A172 (cell line): ENCODE measurements around the gene IL19. TPM values are rescaled to one million over a fixed set of nuclear protein-coding genes. Genes with fewer than 3 reads are reported as not detected.
"Not testable (repeated sequence)": the region's sequence is repeated elsewhere in the genome, so short reads cannot be mapped to it uniquely, and the experiment has no call there.

Experiments
- DNase-seq: peaks from one replicate; pipeline ENCODE4 v3.0.0-alpha.2; 2015; ENCODE audit warnings: low spot score
- total RNA-seq: library from RNA; depleted of rRNA; stranded (reverse); fragments of >200 nt; shearing (Covaris generic); gene quantifications from 2 replicates; pipeline ENCODE4 v1.2.3, GENCODE V29; 2014

The IL19 gene
- total RNA-seq, 1 experiment from 2014 or later, result not detected

DNA sequence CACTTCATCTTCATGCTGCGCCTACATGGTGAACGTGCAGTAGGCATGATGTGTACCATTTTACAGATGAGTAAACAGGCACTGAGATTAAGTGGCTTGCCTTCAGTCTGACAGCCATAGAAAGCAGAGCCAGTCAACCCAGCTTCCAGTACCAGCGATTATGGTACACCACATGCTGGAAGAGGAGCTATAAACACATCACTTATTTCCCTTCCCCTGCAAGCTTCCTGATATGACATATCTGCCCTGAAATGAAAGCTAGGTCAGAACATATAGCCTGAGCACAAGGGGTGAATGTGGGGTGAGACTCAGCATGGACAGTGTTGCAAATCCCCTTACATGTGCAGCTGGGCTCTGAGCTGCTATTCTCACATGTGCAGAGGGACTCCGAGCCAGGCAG, 61.1 kb downstream of the IL19 start:
- no peak for DNase-seq

DNA sequence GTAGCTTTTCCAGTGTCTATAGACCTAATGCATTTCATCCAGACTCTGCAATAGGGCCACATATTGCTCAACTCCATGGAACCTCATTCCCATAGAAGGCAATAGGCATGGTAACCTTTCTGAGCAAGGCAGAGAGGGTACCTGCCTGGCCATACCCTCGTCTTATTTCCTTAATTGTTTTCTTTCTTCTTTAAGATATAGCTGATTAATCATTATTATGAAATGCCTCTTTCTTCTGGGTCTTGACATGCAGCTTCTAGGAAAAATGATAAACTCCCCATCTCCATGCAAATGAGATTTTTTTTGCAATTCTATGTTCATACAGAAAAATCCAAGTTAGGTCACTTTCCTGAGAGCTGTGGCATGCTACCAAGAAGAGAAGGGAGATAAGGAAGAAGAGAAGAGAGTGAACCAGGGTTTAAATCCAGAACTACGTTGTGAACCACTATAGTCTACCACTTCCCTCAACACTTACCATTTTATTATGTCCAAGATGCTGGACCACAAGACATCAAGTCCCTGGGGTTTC, 61.8 kb downstream of the IL19 start:
- no peak for DNase-seq

DNA sequence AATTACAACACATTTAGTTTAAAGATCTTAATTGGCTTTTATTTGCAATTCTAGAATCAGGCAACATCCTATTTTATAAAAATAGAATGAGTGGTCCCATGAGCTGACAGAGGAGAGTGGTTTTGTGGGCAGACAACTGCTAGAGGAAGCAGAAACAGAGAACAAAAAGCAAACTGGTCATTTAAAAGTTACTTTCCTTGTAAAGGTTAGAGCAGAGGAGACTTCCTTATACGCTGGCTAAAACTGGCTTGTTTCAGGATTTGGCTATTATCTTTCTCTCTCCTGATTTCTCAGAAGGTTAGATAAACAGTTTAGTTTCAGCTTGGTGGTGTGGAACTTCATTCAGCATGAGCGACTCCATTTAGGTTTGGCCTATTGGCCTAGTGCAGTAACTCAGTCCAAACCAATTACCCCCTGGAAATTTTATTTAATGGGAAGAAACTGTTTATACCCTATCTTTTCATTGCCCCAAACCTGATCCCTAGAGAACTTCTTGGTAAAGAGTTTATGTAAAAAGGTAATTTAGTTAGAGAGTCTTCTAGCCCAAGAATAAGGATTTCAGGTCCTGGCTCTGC, 62.6 kb downstream of the IL19 start:
- no peak for DNase-seq

DNA sequence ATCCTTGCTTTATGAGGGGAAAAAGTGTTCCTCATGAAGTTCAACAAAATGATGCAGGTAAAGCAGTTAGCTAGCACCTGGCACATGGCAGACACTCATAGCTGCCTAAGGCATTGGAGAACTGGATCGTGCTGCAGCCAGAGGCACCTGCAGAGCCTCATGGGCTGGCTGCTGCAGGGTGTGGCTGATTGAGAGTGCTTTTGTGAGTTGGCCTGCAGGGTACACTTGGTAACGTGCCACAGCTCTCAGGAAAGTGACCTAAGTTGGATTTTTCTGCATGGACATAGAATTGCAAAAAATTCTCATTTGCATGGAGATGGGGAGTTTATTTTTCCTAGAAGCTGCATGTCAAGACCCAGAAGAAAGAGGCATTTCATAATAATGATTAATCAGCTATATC, 63.2 kb downstream of the IL19 start:
- no peak for DNase-seq

DNA sequence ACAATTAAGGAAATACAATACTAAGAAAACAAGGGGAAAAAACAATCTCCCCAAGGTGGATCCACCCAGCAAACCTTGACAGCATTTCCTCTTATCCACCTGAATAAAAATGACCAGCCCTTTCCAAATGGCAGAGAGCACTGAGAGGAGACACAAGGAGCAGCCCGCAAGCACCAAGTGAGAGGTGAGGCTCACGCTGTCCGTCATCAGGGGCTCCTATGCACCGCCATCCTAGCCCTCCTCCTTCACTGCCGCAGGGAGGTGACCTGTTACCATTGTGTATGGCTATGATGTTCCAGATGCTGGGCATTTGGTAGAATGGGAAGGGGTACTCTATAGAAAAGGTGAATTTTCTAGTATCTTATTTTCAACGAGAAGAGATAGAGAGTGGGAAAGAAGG, 63.6 kb downstream of the IL19 start:
- DNase-seq, result no peak

DNA sequence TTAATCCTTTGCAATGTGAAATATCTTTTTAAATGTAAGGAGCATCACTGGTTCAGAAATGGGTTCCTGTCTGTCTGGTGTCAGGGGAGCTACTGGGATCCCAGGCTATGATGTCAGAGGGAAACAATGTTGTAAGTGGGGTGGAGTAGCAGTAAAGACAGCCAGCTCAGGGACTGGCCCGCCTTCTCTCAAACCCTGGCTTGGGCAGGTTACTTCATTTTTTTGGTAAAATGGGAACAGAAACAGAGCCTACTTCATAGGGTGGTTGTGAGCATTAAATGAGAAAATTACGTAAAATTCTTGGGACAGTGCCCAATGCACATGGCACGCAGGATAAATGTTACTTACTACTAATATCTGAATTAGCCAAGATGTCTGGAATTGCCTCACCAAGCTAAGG, 64.1 kb downstream of the IL19 start:
- DNase-seq, result peak; percentile 62

DNA sequence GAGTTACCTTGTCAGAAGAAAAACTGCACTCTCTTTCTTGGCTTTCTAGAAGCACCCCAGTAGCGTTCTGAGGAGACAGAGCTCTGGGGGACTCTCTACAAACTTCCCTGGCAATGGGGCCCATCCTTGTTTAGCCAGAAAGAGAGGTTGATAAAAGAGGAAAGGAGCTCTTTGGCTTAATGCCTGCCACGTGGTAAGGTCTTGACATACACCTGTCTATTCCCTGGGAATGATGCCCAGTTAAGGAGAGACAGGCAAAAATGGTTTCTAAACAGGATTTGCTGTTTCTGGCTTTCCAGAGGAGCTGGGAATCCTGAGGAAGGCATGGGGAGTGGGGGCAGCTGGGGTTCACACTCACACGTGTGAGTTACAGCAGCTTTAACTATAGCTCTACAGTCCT, 64.6 kb downstream of the IL19 start:
- DNase-seq, result no peak

DNA sequence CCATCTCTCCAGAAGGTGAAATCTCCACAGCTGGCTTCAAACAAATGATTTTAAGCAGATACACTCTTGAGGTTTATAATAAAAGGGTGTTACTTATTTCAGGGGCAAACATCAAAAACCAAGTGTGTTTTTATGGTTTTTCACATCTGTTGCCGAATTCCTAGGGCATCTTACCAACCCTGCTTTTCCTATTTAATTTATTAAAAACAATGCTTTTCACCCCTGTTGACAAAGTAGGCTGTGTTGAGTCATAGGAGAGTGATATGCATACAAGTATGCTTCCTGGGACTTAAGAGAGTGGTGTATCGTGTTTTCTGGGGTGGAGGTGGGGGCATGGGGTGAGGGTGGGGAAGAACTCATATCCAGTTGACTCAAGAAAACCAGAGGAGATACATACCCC, 65.5 kb downstream of the IL19 start:
- DNase-seq, result no peak

DNA sequence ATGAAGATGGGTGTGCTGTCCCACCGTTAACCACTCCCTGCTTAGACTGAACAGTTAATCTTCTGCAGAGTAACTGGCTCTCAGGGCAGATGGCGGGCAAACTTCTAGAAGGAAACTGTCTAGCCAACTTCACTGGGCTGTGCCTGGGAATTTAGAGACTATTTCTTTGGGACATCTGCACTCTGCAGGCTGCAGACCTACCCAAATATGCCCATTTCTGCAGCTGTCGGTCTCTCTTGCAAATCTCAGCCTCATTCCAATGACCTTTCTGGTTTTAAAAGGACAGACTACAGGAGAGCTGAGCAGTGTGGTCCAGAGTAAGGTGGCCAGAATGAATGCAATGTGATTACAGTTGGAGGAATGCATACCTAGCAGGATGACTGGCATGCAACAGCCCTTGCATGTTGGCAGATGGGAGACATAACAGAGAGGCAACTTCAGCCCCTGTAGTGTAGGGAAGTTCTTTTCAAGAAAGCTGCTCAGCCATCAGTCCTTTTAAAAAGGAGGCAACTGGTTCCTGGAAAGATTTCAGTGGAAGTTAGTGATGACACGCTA, 68.5 kb downstream of the IL19 start:
- no peak for DNase-seq

DNA sequence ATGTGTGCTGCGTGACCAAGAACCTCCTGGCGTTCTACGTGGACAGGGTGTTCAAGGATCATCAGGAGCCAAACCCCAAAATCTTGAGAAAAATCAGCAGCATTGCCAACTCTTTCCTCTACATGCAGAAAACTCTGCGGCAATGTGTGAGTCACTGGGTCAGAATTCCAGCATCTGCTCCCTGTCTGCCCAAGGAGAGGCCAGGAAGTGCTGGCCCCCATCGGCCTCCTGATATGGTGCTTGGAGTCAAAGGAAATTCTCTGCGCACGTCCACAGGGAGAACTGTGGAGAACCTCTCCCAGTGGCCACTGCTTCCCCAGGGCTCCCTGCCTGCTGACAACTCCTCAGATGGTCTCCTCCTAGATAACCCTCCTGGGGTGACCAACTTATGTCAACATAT, 69.3 kb downstream of the IL19 start:
- DNase-seq, result peak; percentile 93

DNA sequence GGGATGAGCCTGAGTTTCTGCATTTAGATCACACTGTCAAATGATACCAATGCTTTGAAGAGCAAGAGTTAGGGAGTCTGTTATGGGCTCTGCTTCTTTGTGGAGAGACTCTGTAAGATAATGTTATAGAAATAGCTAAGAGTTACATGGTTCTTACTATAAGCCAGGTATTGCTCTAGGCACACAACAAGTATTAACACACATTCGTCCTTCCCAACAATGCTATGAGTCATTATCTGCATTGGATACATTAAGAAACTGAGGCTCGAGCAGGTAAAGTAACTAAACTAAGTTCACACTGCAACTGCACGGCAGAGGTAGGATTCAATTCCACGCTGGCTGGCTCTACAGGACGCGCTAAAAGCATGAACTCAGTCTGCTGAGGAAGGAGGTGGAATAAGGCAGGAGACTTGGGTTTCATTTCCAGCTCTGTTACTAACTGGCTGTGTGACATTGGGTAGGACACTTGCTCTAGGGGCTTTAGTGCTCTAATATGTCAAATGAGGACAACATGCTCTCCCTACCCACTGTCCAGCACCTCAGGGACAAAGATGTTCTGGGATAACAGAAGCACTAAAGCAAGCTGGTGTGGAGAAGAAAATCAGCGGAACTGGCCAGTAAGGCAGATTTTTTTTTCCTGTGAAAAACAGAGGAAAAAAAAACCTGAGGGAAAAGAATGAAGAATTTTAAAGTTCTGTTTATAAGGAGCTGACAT, 71.2 kb downstream of the IL19 start:
- DNase-seq, result no peak

DNA sequence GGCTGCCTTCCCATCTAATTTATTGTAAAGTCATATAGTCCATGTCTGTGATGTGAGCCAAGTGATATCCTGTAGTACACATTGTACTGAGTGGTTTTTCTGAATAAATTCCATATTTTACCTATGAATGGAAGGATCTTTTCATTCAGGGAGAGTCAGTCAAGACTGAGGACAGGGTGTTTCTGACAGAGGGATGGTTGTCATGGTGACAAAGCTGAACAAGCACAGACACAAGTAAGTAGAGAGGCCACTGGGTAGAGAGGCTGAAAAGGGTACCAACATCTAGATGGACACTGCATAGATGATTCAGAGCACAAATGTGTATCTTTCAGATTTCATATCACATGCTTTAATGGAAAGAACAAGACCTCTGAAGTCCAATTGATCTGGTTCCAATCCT, 72.3 kb downstream of the IL19 start:
- no peak for DNase-seq

DNA sequence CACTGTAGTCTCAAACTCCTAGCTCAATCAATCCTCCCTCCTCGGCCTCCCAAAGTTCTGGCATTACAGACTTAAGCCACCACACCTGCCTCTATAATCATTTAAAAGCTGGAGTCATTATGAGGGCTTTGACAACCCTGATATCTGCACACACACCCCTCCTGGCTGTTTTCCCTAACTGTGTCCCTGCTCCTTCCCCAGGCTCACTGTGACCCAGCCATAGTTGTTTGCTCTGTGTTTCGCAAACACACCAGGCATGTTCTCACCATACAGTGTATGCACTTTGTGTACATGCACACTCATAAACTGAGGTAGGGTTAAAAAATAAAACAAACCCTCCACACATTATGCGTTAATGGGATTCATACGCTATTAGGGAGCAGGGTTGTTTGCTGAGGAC, 73.1 kb downstream of the IL19 start:
- no peak for DNase-seq

DNA sequence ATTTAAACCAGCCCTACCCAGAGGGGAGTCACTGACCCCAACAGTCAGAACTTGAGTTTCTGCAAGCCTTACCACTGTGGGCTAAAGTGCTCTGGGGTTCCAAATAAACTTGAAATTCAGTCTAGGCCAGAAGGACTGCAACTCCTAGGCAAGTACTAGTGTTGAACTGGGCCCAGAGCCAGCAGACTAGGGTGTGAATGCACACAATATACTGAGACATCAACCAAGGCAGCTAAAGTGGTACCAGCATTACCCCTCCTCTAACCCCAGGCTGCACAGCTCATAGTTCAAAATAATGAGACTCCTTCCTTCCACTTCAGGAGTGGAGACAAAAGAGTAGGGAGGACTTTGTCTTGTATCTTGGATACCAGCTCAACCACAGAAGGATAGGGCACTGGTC, 75.9 kb downstream of the IL19 start:
- no peak for DNase-seq

DNA sequence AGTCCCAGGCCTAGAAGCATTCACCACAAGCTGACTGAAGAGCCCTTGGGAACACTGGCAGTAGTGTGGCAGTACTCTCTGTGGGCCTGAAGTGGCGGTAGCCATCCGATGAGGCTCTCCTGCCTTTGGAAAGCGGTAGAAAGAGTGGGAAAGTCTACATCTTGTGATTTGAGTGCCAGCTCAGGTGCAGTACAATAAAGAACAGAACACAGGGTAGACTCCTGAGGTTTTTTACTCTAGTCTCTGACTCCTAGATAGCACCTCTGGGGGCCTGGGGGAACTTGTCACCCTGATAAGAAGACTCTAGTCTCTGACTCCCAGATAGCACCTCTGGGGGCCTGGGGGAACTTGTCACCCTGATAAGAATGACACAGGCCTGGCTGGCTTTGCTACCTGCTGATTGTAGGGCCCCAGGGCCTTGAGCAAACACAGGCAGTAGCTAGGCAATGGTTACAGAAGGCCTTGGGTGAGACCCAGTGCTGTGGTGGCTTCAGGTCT, 76.8 kb downstream of the IL19 start:
- no peak for DNase-seq

DNA sequence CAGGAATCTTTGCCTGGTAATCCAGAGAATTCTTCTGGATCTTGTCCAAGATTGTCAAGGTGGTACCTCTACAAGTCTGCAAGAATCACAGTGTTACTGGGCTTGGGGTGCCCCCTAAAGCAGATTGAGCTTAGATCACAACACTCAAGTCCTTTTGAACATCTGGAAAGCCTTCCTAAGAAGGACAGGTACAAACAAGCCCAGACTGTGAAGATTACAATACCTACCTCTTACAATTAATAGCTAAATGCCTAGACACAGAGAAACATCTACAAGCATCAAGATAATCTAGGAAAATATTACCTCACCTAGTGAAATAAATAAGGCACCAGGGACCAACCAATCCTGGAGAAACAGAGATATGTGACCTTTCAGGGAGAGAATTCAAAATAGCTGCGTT, 77.4 kb downstream of the IL19 start:
- DNase-seq, result no peak

DNA sequence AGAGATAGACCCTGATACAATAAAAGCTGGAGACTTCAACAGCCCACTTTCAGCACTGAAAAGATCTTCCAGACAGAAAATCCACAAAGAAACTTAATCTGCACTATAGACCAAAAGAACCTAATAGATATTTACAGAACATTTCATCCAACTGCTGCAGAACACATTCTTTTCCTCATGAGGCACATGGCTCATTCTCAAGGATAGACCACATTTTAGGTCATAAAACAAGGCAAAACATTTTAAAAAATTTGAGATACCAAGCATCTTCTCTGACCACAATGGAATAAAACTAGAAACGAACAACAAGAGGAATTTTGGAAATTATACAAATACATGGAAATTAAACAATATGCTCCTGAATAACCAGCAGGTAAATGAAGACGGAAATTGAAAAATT, 79.8 kb downstream of the IL19 start:
- no peak for DNase-seq

DNA sequence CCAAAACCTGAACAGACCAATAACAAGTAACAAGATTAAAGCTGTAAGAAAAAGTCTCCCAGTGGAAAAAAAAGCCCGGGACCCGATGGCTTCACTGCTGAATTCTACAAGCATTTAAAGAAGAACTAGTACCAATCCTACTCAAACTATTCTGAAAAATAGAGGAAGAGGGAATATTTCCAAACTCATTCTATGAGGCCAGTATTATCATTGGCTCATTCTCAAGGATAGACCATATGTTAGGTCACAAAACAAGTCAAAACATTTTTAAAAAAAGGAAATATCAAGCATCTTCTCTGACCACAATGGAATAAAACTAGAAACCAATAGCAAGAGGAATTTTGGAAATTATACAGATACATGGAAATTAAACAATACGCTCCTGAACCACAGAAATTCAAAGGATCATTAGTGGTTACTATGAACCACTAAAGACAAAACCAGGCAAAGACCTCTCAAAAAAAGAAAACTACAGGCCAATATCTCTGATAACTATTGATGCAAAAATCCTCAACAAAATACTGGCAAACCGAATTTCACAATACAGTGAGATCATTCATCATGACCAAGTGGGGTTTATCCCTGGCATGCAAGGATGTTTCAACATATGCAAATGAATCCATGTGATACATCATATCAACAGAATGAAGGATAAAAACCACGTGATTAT, 80.9 kb downstream of the IL19 start:
- no peak for DNase-seq

DNA sequence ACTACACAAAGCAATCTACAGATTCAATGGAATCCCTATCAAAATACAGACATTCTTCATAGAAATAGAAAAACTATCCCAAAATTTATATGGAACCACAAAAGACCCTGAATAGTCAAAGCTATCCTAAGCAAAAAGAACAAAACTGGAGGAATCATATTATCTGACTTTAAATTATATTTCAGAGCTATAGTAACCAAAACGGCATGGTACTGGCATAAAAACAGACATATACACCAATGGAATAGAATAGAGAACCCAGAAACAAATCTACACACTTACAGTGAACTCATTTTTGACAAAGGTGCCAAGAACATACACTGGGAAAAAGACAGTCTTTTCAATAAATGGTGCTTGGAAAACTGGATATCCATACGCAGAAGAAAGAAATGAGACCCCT, 82.1 kb downstream of the IL19 start:
- DNase-seq, result not testable (repeated sequence)

DNA sequence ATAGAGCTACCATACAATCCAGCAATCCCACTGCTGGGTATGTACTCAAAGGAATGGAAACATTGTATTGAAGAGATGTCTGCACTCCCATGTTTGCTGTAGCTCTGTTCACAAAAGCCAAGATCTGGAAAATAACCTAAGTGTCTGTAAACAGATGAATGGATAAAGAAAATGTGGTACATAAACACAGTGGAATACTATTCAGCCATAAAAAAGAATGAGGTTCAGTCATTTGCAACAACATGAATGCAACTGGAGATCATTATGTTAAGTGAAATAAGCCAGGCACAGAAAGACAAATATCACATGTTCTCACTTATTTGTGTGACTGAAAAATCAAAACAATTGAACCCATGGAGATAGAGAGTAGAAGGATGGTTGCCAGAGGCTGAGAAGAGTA, 83.1 kb downstream of the IL19 start:
- not testable (repeated sequence) for DNase-seq

DNA sequence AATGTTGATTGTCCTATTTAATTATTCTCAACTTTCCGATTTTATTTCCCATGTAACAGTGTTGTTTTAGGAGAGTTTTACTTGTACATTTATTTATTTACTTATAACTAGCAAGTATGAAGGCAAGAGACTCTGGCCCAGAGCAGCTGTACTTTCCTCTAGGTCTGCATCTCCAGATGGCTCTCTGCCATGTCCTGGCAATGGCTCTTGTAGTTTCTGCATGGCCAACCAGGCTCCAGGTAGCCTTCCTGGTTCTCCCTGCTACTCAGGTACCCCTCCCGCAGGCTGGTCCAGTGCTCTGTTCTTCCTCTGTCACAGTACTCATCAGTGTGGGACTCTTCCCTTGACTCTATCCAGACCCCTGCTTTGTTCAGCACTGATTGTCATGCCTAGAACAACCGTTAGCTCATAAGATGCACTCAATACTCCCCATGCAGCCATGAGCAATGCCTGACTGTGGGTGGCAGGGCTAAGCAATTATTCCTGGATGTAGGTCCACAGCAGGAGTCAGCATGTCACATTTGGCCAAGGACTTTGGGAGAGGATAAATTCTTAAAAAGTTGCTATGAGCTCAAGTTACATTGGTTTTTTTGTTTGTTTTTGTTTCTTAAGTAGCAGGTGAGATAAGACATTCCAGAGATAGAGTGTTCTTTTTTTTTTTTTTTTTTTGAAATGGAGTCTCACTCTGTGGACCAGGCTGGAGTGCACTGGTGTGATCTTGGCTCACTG, 84.0 kb downstream of the IL19 start:
- DNase-seq, result peak; percentile 66

DNA sequence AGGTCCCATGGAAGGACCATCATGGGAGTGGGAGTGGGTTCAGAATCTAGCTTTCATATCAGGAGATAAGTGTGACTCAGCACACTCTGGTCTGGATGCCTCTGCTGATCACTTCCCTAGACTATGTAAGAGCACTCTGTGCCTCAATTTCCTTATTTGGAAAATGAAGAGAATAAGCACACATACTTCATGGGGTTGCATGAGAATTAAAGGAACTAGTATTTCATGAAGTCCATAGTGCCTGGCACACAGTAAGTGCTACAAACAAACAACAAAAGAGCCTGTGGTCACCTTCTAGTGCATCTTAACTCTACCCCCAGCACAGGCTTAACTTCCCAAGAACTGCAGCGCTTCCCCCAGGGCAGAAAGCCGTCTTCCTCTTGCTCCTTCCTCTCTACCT, 85.3 kb downstream of the IL19 start:
- no peak for DNase-seq
